ENCODE data around the gene OBI1.

Gene OBI1

GRCh38 chr13:78602561-78603239 is 56.3 kb downstream of the OBI1 start:
- DNase-seq, result no peak

- no peak for DNase-seq
These were observed 56.9 kb downstream of the OBI1 start for GRCh38 chr13:78601874-78602560.

GRCh38 chr13:78601124-78601873 is 57.7 kb downstream of the OBI1 start:
- no peak for DNase-seq

GRCh38 chr13:78600280-78600883 is 58.6 kb downstream of the OBI1 start:
- no peak for DNase-seq

- no peak for DNase-seq
These were observed 59.2 kb downstream of the OBI1 start for GRCh38 chr13:78599645-78600279.

GRCh38 chr13:78598966-78599644 is 59.9 kb downstream of the OBI1 start:
- no peak for DNase-seq

- DNase-seq, result no peak
These were observed 60.7 kb downstream of the OBI1 start for GRCh38 chr13:78598116-78598781.

GRCh38 chr13:78597602-78597932 is 61.4 kb downstream of the OBI1 start:
- no peak for DNase-seq

- DNase-seq, result no peak
These were observed 62.0 kb downstream of the OBI1 start for GRCh38 chr13:78596736-78597601.

GRCh38 chr13:78596399-78596735 is 62.6 kb downstream of the OBI1 start:
- no peak for DNase-seq

- DNase-seq, result no peak
These were observed 63.2 kb downstream of the OBI1 start for GRCh38 chr13:78595495-78596398.

- DNase-seq, result no peak
These were observed 64.4 kb downstream of the OBI1 start for GRCh38 chr13:78594456-78594975.

GRCh38 chr13:78593652-78594455 is 65.1 kb downstream of the OBI1 start:
- no peak for DNase-seq

- no peak for DNase-seq
These were observed 65.8 kb downstream of the OBI1 start for GRCh38 chr13:78593129-78593528.

- DNase-seq, result no peak
These were observed 66.4 kb downstream of the OBI1 start for GRCh38 chr13:78592584-78592983.

- DNase-seq, result no peak
These were observed 69.7 kb downstream of the OBI1 start for GRCh38 chr13:78589206-78589605.

GRCh38 chr13:78587395-78587794 is 71.6 kb downstream of the OBI1 start:
- no peak for DNase-seq

GRCh38 chr13:78586706-78587105 is 72.2 kb downstream of the OBI1 start:
- no peak for DNase-seq

GRCh38 chr13:78576261-78576660 is 82.7 kb downstream of the OBI1 start:
- DNase-seq, result no peak

All from stimulated activated CD4-positive, alpha-beta T cell treated with anti-CD3 and anti-CD28 coated beads, Interleukin-2, amount 100 ng/mL, for 48 hours (primary cell).